Endometrial microvascular endothelial cells (primary cell): ENCODE measurements around the gene SLCO3A1. TPM values are rescaled to one million over a fixed set of nuclear protein-coding genes. Genes with fewer than 3 reads are reported as not detected.

Source experiments
- in situ Hi-C: cut with HindIII; loops from 2 replicates; pipeline ENCODE4 v1.10.0; 2017; ENCODE audit warnings: low sequenced_read_pairs, low pct_unique_long_range_greater_than_20kb; ENCODE audit errors: inconsistent ontology term
- total RNA-seq: library from RNA; depleted of rRNA; stranded (reverse); fragments of >200 nt; gene quantifications from one replicate; pipeline ENCODE4 v1.2.3, GENCODE V29; 2015; ENCODE audit errors: inconsistent ontology term

Gene SLCO3A1
- 2.0 TPM for total RNA-seq

DNA sequence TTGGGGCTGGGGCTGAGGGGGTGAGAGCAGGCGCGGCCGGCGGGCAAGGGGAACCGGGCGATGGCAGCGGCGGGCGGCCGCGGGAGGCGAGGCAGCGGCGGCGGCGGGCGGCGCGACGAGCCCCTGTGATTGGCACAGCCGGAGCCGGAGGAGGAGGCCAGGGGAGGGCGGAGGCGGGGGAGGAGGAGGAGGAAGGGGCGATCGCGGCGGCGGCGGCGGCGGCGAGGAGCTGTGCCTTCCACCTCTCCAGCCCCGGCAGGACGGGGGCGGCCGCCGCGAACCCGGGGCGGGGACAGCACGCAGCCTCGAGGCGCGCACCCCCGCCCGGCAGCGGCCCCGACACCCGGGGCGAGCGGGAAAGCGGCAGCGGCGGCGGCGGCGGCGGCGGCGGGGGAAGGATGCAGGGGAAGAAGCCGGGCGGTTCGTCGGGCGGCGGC is at the start of gene SLCO3A1:
Gene SLCO3A1 (plus strand): TSS at position 198 of the 437 bp plus-strand sequence.
- in situ Hi-C loops = no loop called here

DNA sequence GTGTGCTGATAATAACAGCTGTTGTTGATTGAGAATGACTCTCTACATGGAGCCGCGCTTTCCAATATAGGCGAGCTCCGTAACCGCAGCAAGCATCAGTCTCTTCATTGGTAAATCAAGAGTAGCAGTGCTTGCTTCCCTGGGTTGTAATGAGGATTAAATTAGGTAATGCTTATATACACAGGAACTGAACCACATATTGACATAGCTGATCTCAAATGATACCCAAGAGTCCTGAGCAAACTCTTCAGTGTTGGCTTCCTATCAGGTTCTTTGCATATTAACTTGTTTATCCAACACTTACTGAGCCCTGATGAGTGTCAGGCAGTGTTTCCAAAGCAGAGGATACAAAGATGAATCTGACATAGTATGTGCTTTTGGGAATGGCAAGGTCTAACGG is 46.4 kb upstream of the SLCO3A1 start:
- in situ Hi-C loops = no loop called here

DNA sequence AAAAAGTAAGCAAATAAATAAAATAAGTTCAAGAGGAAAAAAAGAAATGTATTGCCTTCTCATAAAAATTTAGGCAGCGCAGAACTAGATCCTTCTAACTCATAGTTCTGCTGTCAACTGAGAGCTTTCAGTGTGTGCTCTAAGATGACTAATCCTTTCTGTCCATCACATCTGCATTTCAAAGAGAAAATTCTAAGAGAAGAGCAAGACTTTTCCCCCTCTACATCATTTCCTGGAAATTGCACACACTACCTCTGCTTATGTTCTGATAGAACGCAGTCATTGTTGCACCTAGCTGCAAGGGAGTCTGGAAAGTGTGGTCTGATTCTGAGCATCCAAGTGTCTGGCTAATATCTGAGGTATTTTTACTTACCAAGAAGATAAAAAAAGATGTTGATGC is 39.6 kb upstream of the SLCO3A1 start:
- in situ Hi-C loops = no loop called here

- in situ Hi-C loops = no loop called here
Observed at GRCh38 chr15:91816942-91817341, 36.6 kb upstream of the SLCO3A1 start.

DNA sequence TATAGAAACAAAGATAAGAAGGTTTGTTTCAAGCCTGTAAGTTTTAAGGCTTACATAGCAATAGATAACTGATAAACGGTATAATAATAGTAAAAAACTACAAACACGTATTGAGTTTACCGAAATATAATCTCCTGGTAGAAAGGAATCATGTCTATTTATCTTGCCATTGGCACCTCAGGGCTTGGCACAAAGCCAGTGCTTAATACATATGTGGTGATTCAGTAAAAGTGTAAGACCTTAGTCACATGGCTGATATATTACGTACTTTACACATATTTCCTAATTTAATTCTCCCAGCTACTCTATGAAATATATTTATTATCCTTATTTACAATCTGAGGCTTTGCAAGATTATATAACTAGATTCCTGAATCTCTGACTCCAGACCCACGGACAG is 32.0 kb upstream of the SLCO3A1 start:
- in situ Hi-C loops = no loop called here

- in situ Hi-C loops = no loop called here
Observed at GRCh38 chr15:91824256-91824655, 29.3 kb upstream of the SLCO3A1 start.

- in situ Hi-C loops = no loop called here
Observed at GRCh38 chr15:91826443-91826842, 27.1 kb upstream of the SLCO3A1 start.

DNA sequence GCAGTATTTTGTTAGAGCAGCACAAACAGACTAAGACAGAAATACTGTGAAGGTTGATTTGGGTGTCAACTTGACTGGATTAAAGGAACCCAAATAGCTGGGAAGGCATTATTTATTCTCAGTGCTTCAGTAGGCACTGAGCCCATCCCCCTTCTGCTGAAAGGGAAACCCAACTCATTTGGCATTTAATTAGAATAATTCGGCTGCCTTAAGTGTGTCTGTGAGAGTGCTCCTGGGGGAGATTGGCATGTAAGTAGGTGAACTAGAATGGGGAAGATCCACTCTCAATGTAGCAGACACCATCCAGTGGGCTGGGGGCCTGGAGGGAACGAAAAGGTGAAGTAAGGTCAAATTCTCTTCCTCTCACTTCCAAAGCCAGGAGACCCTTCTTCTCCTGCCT is 20.5 kb upstream of the SLCO3A1 start:
- in situ Hi-C loops = no loop called here

GRCh38 chr15:91839867-91840266 is 13.6 kb upstream of the SLCO3A1 start:
- in situ Hi-C loops = no loop called here

- in situ Hi-C loops = no loop called here
Observed at GRCh38 chr15:91841861-91842260, 11.6 kb upstream of the SLCO3A1 start.

DNA sequence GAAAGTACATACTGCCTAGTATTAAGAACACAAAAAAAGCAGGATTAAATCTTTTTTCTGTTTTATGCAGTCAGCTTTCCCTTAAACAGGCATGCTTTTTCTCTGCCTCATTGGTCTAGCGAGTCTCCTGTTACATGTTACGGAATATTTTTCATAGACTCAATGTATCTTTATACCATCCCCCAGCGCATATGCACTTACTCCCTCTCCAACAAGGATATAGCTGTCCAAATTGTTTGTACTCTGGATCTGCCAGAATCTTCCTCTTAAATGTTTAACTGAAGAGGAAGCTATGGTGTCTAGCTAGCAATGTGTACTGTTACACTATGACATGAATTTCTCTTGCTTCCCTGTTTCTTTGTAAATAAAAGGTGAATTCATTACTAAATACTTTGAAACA is 9.2 kb upstream of the SLCO3A1 start:
- in situ Hi-C loops = no loop called here

- in situ Hi-C loops = no loop called here
Observed at GRCh38 chr15:91844928-91845327, 8.6 kb upstream of the SLCO3A1 start.

GRCh38 chr15:91845720-91846119 is 7.8 kb upstream of the SLCO3A1 start:
- in situ Hi-C loops = no loop called here

- in situ Hi-C loops = no loop called here
Observed at GRCh38 chr15:91849180-91849579, 4.3 kb upstream of the SLCO3A1 start.

- in situ Hi-C loops = no loop called here
Observed at GRCh38 chr15:91849749-91850161, 3.8 kb upstream of the SLCO3A1 start.

DNA sequence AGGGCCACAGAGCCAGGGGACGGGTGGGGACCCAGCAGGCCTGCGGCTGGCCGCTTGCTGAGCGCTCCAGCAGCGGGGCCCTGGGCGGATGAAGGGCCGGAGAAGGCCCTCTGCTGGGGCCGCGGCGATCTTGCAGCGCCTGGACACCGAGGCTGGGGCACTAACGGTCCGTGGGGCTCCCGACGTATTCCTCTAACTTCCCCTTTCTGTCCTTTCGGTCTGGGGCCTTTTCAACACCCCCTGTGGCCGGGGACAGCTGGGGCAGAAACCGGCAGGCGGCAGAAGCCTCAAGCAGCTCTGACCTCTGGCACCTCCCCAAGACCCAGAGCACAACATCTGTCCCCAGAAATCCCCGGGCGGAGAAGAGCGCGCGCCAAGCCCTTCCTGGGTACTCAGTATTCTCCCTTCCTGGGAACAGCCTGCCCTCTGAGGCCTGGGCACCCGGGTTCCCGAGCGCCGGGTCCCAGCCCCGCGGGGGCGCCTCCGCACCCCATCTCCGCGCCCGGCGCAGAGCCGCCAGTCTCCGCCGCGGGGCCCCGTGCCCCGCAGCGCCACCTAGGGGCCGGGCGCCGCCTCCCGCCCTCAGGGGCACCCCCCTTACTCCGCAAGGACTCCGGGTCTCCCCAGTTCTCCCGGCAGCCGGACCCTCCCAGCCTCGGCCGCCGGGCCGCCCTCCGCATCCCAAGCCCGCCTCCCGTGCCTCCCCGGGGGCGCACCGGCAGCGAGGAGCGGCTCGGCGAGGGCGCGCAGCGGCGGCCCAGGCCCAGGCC is 582 bp upstream of the SLCO3A1 start:
- in situ Hi-C loops = no loop called here

DNA sequence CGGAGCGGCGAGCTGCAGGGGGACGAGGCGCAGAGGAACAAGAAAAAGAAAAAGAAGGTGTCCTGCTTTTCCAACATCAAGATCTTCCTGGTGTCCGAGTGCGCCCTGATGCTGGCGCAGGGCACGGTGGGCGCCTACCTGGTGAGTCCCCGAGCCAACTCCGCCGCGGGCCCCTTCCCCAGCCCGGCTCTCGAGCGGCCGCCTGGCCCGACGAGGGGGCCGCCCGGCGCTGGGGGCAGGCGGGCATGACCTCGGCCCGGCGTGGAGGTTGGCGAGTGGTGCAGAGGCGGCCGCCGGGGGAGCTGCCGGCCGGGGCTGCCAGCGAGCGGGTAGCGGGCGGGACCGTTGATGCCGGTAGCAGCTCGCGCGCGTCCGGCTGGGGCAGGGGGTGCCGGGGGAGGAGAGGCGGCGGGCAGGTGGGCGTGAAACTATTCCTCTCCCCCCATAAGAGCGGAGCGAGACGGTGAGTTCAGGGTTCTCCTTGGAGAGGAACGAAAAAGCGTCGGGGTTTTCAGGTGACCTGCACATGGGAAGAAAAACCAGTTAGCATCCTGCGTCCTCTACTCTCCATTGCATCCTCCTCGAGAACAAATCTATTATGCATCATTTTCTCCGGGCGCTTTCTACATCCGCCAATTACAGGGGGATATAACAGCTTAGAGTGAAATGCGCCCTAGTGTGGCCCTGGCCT is 585 bp downstream of the SLCO3A1 start:
- in situ Hi-C loops = no loop called here

- in situ Hi-C loops = no loop called here
Observed at GRCh38 chr15:91854639-91854990, 1.1 kb downstream of the SLCO3A1 start.

- in situ Hi-C loops = no loop called here
Observed at GRCh38 chr15:91855241-91855640, 1.7 kb downstream of the SLCO3A1 start.

DNA sequence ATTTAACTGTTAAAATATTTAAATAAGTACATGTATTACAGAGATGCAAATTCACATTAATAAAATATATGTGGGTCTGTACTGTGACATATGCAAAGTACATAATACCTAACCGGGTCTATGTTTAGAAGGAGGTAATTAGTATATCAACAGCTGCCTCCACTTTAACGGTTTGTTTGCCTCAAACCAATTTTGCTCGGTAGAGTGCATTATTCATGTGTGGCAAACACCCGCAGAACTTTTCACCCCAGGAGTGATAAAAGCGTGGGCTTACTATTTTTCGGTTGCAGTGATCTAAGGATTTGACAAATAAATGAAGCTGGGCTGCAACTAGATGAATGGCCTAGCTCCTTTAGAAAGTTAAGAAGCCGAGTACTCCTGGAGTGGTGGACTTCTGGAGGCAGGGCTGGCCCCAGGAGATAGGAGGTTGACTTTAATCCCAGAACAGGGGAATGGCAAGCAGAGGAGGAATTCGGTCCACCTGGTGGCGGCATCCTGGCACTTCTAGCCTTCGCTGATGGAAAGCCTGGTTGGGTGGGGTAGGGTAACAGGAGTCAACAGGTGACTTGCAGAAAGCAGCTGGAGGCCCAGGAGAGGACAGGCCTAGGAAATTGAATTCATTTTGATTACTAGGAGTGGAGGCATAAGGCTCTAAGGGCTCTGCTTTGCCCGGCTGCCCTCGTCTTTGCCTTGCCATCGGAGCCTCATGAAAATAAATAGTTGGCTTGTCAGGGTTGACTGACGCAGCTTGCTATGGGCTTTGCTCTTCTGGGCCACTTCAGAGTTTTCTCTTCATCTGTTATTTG is 2.4 kb downstream of the SLCO3A1 start:
- in situ Hi-C loops = no loop called here
